Lower lobe of right lung (tissue), 2 donors: ENCODE results near the gene EBP. TPM values are rescaled to one million over a fixed set of nuclear protein-coding genes. Genes with fewer than 3 reads are reported as not detected.

Experiments
- ATAC-seq, 2 donors: fragments of 200-7000 bp; cut with Tn5 transposase; one replicate each; pipeline ENCODE4 v1.9.1; 2020 to 2022; ENCODE audit warnings: mild to moderate bottlenecking in 2 of 2, moderate library complexity in 2 of 2
- DNase-seq: peaks from one replicate; pipeline ENCODE4 v3.0.0-alpha.2; 2020
- H3K27ac ChIP-seq: fragments of 200-600 bp; one replicate; pipeline ENCODE4 v1.8.0; 2022
- H3K27me3 ChIP-seq: fragments of 200-600 bp; one replicate; pipeline ENCODE4 v1.8.0; 2022; ENCODE audit warnings: low read depth
- H3K36me3 ChIP-seq: fragments of 200-600 bp; one replicate; pipeline ENCODE4 v1.8.0; 2022; ENCODE audit warnings: mild to moderate bottlenecking
- H3K4me1 ChIP-seq: fragments of 200-600 bp; one replicate; pipeline ENCODE4 v1.8.0; 2022
- H3K4me3 ChIP-seq: fragments of 200-600 bp; one replicate; pipeline ENCODE4 v1.8.0; 2022; ENCODE audit warnings: mild to moderate bottlenecking
- H3K9me3 ChIP-seq: fragments of 200-600 bp; one replicate; pipeline ENCODE4 v1.8.0; 2022
- intact Hi-C: fragments of 100-400 bp; cut with DNase I; formaldehyde crosslinking; loops from one replicate; pipeline ENCODE4 v1.11.0; 2022
- total RNA-seq: library from RNA; stranded (reverse); fragmentation: NEBNext Ultra II Directional; extraction: Animal tissue kit (Norgen Biotek cat#: 25700); gene quantifications from one replicate; pipeline ENCODE4 v1.2.1, GENCODE V29; 2021
- TF ChIP-seq, protein P1 (sequence below): fragments of 200-600 bp; IDR thresholded peaks from one replicate; pipeline ENCODE4 v1.8.0; 2022; ENCODE audit warnings: antibody characterized with exemption, mild to moderate bottlenecking
- donor health status: DM: no; HTN: yes; CAD: no; lungs with severe emphysema.

EBP gene
- total RNA-seq, 1 donor from 2014 or later = 74.0 TPM

DNA sequence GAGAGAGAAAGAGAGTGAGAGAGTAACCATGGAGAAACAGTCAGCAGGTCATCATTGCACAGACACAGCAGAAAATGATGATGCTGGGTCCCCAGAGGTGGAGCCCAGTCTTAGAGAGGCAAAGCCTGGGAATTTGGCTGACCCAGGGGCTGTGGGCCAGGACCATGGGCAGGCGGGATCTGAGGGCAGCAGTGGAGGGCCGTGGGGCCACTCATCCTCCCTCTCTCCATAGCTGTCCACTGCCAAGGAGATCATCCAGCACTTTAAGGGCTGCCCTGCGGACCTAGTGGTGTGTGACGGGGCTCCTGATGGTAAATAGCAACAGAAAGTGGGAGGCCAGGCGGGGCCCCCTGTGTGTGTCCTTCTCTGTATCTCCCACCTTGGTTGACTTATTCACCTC lies 42.8 kb upstream of the EBP start:
- Histone ChIP-seq H3K27me3 (no peaks in the 10 kb centered on the region), H3K36me3 (peaks cover 26% of the 10 kb centered on the region), H3K9me3 (no peaks in the 10 kb centered on the region), H3K4me3 (no peak overlapping the region), H3K4me1 (peaks cover 4% of the 10 kb centered on the region), H3K27ac (no peak overlapping the region)
- intact Hi-C loops = no loop called here
- TF ChIP-seq, protein P1, sequence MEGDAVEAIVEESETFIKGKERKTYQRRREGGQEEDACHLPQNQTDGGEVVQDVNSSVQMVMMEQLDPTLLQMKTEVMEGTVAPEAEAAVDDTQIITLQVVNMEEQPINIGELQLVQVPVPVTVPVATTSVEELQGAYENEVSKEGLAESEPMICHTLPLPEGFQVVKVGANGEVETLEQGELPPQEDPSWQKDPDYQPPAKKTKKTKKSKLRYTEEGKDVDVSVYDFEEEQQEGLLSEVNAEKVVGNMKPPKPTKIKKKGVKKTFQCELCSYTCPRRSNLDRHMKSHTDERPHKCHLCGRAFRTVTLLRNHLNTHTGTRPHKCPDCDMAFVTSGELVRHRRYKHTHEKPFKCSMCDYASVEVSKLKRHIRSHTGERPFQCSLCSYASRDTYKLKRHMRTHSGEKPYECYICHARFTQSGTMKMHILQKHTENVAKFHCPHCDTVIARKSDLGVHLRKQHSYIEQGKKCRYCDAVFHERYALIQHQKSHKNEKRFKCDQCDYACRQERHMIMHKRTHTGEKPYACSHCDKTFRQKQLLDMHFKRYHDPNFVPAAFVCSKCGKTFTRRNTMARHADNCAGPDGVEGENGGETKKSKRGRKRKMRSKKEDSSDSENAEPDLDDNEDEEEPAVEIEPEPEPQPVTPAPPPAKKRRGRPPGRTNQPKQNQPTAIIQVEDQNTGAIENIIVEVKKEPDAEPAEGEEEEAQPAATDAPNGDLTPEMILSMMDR = no peak
- no peak for DNase-seq
- ATAC-seq = no peak

DNA sequence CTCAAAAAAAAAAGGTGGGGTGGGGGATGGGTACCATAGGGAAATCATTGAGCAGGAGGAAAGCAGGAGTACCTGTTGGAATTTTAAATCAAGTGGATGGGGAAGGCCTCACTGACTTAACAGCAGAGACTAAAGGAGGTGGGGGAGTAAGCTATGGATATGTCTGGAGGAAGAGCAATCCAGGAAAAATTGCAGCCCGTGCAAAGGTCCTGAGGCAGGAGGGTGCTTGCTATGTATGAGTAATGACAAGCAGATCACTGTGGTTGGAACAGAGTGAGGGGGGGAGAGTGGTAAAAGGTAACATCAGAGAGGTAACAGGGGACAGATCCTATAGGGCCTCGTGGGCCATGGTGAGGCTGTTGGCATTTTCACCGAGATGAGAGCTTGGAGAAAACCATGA lies 41.5 kb upstream of the EBP start:
- Histone ChIP-seq H3K27ac (no peak overlapping the region), H3K27me3 (no peaks in the 10 kb centered on the region), H3K4me3 (no peak overlapping the region), H3K9me3 (no peaks in the 10 kb centered on the region), H3K36me3 (peaks cover 34% of the 10 kb centered on the region), H3K4me1 (peaks cover 4% of the 10 kb centered on the region)
- TF ChIP-seq, protein P1 = no peak
- no peak for DNase-seq
- intact Hi-C loops = no loop called here
- ATAC-seq = no peak

DNA sequence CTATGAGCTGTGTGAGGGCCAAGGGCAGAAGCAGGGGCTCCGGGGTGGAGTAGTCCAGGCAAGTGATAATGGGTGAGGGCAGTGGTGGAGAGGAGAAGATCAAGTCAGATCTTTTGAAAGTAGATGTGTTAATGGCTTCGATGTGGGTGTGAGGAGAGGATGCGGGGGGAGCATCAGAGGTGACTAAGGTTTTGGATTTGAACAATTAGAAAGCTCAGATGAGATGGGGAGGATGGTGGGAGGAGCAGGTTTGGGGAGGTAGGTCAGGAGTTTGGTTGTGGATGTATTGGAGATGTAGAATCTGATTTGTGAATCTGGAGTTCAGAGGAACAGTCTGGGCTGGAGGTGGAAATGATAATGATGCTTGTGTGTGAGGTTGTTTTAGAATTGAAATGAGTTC lies 41.0 kb upstream of the EBP start:
- intact Hi-C loops = no loop called here
- ATAC-seq = no peak
- DNase-seq = no peak
- H3K9me3 ChIP-seq = no peaks in the 10 kb centered on the region
- no peak overlapping the region for H3K27ac ChIP-seq
- TF ChIP-seq, protein P1 = no peak
- no peaks in the 10 kb centered on the region for H3K27me3 ChIP-seq
- peaks cover 34% of the 10 kb centered on the region for H3K36me3 ChIP-seq
- H3K4me3 ChIP-seq = no peak overlapping the region
- peaks cover 4% of the 10 kb centered on the region for H3K4me1 ChIP-seq

DNA sequence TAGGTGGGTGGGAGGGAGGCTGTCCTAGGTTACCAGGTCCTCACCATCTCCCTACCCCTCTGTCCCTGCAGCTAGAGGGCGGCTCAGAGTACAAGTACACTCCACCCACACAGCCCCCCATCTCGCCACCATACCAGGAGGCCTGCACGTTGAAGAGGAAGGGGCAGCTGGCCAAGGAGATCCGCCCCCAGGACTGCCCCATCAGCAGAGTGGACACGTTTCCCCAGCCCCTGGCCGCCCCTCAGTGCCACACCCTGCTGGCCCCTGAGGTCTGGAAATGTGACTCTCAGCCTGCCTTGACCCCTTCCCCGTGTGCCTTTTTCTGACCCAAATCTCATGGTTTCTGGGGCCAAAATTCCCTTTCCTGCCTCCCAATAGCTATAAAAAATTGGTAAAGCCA lies 39.1 kb upstream of the EBP start:
- intact Hi-C loops = no loop called here

DNA sequence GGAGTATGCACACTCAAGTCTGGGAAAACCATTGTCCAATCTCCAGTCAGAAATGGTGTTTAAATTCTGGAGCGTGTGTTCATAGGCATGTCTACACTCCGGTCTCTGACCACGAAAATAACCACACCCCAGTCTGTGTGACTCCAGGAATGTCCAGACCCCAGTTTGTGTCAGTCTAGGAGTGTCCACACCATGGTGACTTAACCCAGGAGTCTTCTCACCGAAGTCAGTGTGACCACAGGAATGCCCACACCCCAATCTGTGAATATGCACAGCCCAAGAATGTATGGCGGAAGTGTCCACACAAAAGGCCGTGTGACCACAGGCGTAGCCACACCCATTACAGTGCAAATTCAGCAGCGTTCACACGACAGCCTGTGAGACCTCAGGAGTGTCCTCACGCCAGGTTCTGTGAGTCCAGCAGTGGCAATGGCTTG lies 34.2 kb upstream of the EBP start:
- Histone ChIP-seq H3K4me3 (no peak overlapping the region), H3K36me3 (peaks cover 22% of the 10 kb centered on the region), H3K4me1 (no peaks in the 10 kb centered on the region), H3K9me3 (no peaks in the 10 kb centered on the region), H3K27me3 (no peaks in the 10 kb centered on the region), H3K27ac (no peak overlapping the region)
- DNase-seq = no peak
- TF ChIP-seq, protein P1 = no peak
- ATAC-seq = peak; percentile 41 to 90
- intact Hi-C loops = no loop called here

More for the DNA sequence above, 39.1 kb upstream of the EBP start:
- H3K27me3 ChIP-seq = no peaks in the 10 kb centered on the region
- H3K27ac ChIP-seq = no peak overlapping the region
- no peaks in the 10 kb centered on the region for H3K9me3 ChIP-seq
- TF ChIP-seq, protein P1 = no peak
- ATAC-seq (no peak), DNase-seq (no peak)
- peaks cover 34% of the 10 kb centered on the region for H3K36me3 ChIP-seq
- H3K4me1 ChIP-seq = no peaks in the 10 kb centered on the region
- H3K4me3 ChIP-seq = no peak overlapping the region

DNA sequence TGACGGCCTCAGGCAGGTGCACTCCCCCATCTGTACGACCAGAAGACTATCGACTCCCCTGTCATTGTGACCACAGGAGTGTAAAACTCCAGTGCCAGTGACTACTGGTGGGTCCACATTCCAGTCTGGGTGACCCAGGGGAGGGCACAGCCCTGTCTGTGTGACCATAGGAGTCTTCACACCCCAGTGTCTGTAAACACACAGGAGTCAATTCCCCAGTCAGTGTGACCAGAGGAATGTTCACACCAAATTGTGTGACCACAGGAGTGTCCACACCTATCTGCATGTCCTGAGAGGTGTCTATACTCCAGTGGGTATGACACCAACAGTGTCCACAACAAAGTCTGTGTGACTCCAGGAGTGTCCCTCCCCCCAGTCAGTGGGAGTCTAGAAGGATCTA lies 33.6 kb upstream of the EBP start:
- TF ChIP-seq, protein P1 = no peak
- intact Hi-C loops = no loop called here

More for the DNA sequence above, 33.6 kb upstream of the EBP start:
- Histone ChIP-seq H3K4me3 (no peak overlapping the region), H3K36me3 (peaks cover 16% of the 10 kb centered on the region), H3K9me3 (no peaks in the 10 kb centered on the region), H3K4me1 (no peaks in the 10 kb centered on the region), H3K27ac (no peak overlapping the region), H3K27me3 (no peaks in the 10 kb centered on the region)
- DNase-seq (no peak), ATAC-seq (no peak)
